Measurements from ENCODE around the gene BET1L.

- no peak for TF ChIP-seq EZH2phosphoT487 (IDR thresholded peaks at IDR 0.05; ENCODE audit: borderline replicate concordance, low read length)
- no peak for TF ChIP-seq EZH2 (IDR thresholded peaks at IDR 0.05; ENCODE audit: low read length, unreplicated experiment)
- TF ChIP-seq, protein P1, sequence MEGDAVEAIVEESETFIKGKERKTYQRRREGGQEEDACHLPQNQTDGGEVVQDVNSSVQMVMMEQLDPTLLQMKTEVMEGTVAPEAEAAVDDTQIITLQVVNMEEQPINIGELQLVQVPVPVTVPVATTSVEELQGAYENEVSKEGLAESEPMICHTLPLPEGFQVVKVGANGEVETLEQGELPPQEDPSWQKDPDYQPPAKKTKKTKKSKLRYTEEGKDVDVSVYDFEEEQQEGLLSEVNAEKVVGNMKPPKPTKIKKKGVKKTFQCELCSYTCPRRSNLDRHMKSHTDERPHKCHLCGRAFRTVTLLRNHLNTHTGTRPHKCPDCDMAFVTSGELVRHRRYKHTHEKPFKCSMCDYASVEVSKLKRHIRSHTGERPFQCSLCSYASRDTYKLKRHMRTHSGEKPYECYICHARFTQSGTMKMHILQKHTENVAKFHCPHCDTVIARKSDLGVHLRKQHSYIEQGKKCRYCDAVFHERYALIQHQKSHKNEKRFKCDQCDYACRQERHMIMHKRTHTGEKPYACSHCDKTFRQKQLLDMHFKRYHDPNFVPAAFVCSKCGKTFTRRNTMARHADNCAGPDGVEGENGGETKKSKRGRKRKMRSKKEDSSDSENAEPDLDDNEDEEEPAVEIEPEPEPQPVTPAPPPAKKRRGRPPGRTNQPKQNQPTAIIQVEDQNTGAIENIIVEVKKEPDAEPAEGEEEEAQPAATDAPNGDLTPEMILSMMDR (conservative IDR thresholded peaks at IDR 0.05; ENCODE audit: low read depth, low read length) = no peak
These were observed 28.0 kb upstream of the BET1L start for GRCh38 chr11:235180-235579.

All from PC-3 (cell line).